Measurements from ENCODE around the gene IFNL3.

IFNL3 gene

GRCh38 chr19:39261704-39262103, 16.9 kb upstream of the IFNL3 start:
- H3K4me3 ChIP-seq (ENCODE audit: low read length), result no peak overlapping the region
- TF ChIP-seq CTCF (conservative IDR thresholded peaks at IDR 0.05; ENCODE audit: low read depth, low read length), result no peak
- DNase-seq (ENCODE audit: low read depth), result no peak

DNA sequence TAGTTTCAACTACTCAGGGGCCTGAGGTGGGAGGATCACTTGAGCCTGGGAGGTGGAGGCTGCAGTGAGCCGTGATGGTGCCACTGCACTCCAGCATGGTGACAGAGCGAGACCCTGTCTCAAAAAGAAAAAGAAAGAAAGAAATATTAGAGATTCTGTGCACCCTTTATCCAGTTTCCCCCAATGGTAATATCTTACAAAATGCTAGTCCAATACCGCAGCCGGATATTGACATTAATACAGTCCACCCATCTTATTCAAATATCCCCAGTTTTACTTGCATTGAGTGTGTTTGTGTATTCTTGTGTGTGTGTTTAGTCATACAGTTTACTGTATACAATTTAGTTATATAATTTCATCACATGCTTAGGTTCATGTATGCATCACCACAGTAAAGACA, 12.4 kb upstream of the IFNL3 start:
- no peak for TF ChIP-seq CTCF (conservative IDR thresholded peaks at IDR 0.05; ENCODE audit: low read depth, low read length)
- no peak for DNase-seq (ENCODE audit: low read depth)
- no peak overlapping the region for H3K4me3 ChIP-seq (ENCODE audit: low read length)

- no peak overlapping the region for H3K4me3 ChIP-seq (ENCODE audit: low read length)
- no peak for DNase-seq (ENCODE audit: low read depth)
- no peak for TF ChIP-seq CTCF (conservative IDR thresholded peaks at IDR 0.05; ENCODE audit: low read depth, low read length)
Measured at GRCh38 chr19:39254531-39255345, 9.9 kb upstream of the IFNL3 start.

DNA sequence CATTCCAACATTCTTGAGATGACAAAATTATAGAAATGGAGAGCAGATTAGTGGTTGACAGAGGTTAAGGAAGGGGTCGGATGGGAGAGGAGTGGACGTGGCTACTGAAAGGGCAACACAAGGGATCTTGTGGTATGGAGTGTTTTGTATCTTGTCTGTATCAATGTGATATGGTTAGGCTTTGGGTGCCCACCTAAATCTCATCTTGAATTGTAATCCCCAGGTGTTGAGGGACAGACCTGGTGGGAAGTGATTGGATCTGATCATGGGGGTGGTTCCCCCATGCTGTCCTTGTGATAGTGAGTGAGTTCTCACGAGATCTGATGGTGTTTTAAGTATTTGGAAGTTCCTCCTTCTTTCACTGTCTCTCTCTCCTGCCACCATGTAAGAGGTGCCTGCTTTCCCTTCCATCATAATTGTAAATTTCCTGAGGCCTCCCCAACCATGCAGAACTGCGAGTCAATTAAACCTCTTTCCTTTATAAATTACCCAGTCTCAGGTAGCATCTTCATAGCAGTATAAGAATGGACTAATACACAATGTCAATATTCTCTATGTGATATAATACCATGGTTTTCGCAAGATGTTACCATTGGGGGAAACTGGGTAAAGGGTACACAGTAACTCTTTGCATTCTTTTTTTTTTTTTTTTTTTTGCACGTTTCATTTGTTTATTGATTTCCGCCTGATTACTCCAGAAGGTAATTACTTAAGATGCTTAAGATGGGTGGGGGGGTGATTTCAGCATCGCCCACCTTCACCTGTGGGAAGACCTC, 8.8 kb upstream of the IFNL3 start:
- TF ChIP-seq CTCF (conservative IDR thresholded peaks at IDR 0.05; ENCODE audit: low read depth, low read length), result no peak
- no peak for DNase-seq (ENCODE audit: low read depth)
- H3K4me3 ChIP-seq (ENCODE audit: low read length), result no peak overlapping the region

DNA sequence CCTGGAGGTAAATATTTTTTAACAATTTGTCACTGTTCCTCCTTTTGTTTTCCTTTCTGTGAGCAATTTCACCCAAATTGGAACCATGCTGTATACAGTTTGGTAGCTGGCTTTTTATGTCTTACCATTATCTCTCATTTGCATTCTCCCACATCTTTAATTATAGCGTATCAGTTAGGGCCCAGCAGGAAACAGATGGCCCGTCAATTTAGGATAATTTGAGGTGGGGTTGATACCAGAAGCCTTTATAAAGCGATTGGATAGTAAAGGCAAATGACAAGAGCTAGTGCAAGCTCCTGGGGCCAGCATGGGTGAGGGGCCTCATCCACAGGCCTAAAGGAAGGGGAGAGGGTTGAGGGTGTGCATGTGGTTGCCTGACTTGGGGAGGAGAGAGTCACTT, 7.7 kb upstream of the IFNL3 start:
- no peak overlapping the region for H3K4me3 ChIP-seq (ENCODE audit: low read length)
- no peak for TF ChIP-seq CTCF (conservative IDR thresholded peaks at IDR 0.05; ENCODE audit: low read depth, low read length)
- no peak for DNase-seq (ENCODE audit: low read depth)

- DNase-seq (ENCODE audit: low read depth), result no peak
- no peak overlapping the region for H3K4me3 ChIP-seq (ENCODE audit: low read length)
- TF ChIP-seq CTCF (conservative IDR thresholded peaks at IDR 0.05; ENCODE audit: low read depth, low read length), result no peak
Measured at GRCh38 chr19:39251846-39252245, 7.0 kb upstream of the IFNL3 start.

Measured in retinal pigment epithelial cell (primary cell).